GM12878 (cell line): Measurements from ENCODE around the gene UBE3D. TPM values are rescaled to one million over a fixed set of nuclear protein-coding genes. Genes with fewer than 3 reads are reported as not detected.

Source experiments
- ATAC-seq: fragments of 200-7000 bp; cut with Tn5 transposase; 3 replicates; pipeline ENCODE4 v1.9.1; 2020; ENCODE audit warnings: mild to moderate bottlenecking, moderate library complexity
- BruUV-seq: library from RNA; stranded (reverse); fragments of 400-500 nt; replicated peaks from 2 replicates; lab custom pipeline; 2021; lab: Mats Ljungman, UMichigan
- CTCF ChIA-PET: fragments of 300-600 bp; sonication (Branson Sonifier 250); formaldehyde crosslinking; extraction: SDS; loops from one replicate; lab custom pipeline; 2021; ENCODE audit warnings: inconsistent platforms; lab: Yijun Ruan, JAX
- POLR2A ChIA-PET: fragments of 350-600 bp; formaldehyde crosslinking; extraction: SDS; loops from one replicate; lab custom pipeline; 2021; ENCODE audit warnings: inconsistent platforms; lab: Charles Lee
- RAD21 ChIA-PET: fragments of 300-600 bp; sonication (Branson Sonifier 250); formaldehyde crosslinking; loops from one replicate; lab custom pipeline; 2023; ENCODE audit warnings: antibody characterized with exemption; ENCODE audit not compliant: unreplicated experiment; lab: Charles Lee
- SMC1A ChIA-PET: fragments of 300-600 bp; sonication (Branson Sonifier 250); formaldehyde crosslinking; loops from one replicate; lab custom pipeline; 2023; ENCODE audit not compliant: unreplicated experiment, uncharacterized antibody; lab: Charles Lee
- DNase-seq: peaks from one replicate; pipeline ENCODE4 v3.0.0-alpha.2; 2011; ENCODE audit warnings: low read depth, low spot score
- FAIRE-seq: peaks from 3 replicates; lab custom pipeline; 2011; peaks lifted over from hg19 to GRCh38; lab: Jason Lieb, UNC
- H2AFZ ChIP-seq: 2 replicates; pipeline ENCODE4 v1.6.0; 2011; ENCODE audit warnings: low read depth, low read length, control low read depth; ENCODE audit not compliant: control insufficient read depth
- H3K27ac ChIP-seq: 2 replicates; pipeline ENCODE4 v1.5.1; 2011; ENCODE audit warnings: control low read depth; ENCODE audit not compliant: control insufficient read depth, insufficient read depth
- H3K27me3 ChIP-seq, 2 experiments: replicated peaks in 1 of 2; 2 replicates each; pipeline versions ENCODE4 v1.6.0 to v1.6.1; 2011; ENCODE audit warnings: low read length in 1 of 2; ENCODE audit not compliant: control insufficient read depth in 2 of 2, insufficient read depth in 2 of 2
- H3K36me3 ChIP-seq, 2 experiments: 2 replicates each; pipeline ENCODE4 v1.5.1; 2011; ENCODE audit warnings: low read length in 1 of 2; ENCODE audit not compliant: control insufficient read depth in 2 of 2, insufficient read depth in 2 of 2
- H3K4me1 ChIP-seq: 2 replicates; pipeline ENCODE4 v1.6.1; 2011; ENCODE audit warnings: mild to moderate bottlenecking, low read length, moderate library complexity, mixed read lengths; ENCODE audit not compliant: control insufficient read depth, insufficient read depth
- H3K4me2 ChIP-seq: 2 replicates; pipeline ENCODE4 v1.6.0; 2011; ENCODE audit warnings: control low read depth; ENCODE audit not compliant: control insufficient read depth, insufficient read depth
- H3K4me3 ChIP-seq: fragments of 200-600 bp; sonication (generic); 2 replicates; pipeline ENCODE4 v1.5.1; 2016
- H3K79me2 ChIP-seq: 2 replicates; pipeline ENCODE4 v1.6.0; 2011; ENCODE audit warnings: low read length; ENCODE audit not compliant: control insufficient read depth, insufficient read depth
- H3K9ac ChIP-seq: 2 replicates; pipeline ENCODE4 v1.8.0; 2011; ENCODE audit warnings: low read length, control low read depth, mixed read lengths; ENCODE audit not compliant: control insufficient read depth, insufficient read depth
- H3K9me3 ChIP-seq: replicated peaks from 3 replicates; pipeline ENCODE4 v1.5.1; 2011; ENCODE audit warnings: mild to moderate bottlenecking, low read length; ENCODE audit not compliant: control insufficient read depth, insufficient read depth
- H4K20me1 ChIP-seq: 2 replicates; pipeline ENCODE4 v1.6.0; 2011; ENCODE audit not compliant: control insufficient read depth, insufficient read depth
- BCLAF1 ChIP-seq: fragments of 450-650 bp; IDR thresholded peaks from 2 replicates; pipeline ENCODE4 v1.6.1; 2017; ENCODE audit warnings: antibody characterized with exemption, mild to moderate bottlenecking, moderate library complexity
- CEBPB ChIP-seq, 2 experiments: fragments of 150-350 bp in 1 of 2; IDR thresholded peaks; 2 replicates each; pipeline ENCODE4 v1.6.1; 2012 to 2014; ENCODE audit warnings: low read depth in 2 of 2, low read length in 2 of 2, borderline replicate concordance in 1 of 2, inconsistent platforms in 1 of 2
- EZH2 ChIP-seq: IDR thresholded peaks from 2 replicates; pipeline ENCODE4 v1.6.1; 2012; ENCODE audit warnings: low read depth, mild to moderate bottlenecking, control low read depth, inconsistent platforms, low read length, borderline replicate concordance; ENCODE audit not compliant: control insufficient read depth
- GABPA ChIP-seq: IDR thresholded peaks from 2 replicates; pipeline ENCODE4 v1.6.1; 2014; ENCODE audit warnings: antibody characterized with exemption, low read depth, mild to moderate bottlenecking, inconsistent platforms
- HCFC1 ChIP-seq: fragments of 150-350 bp; IDR thresholded peaks from 2 replicates; pipeline ENCODE4 v1.6.1; 2014; ENCODE audit warnings: low read length
- PBX3 ChIP-seq: IDR thresholded peaks from 2 replicates; pipeline ENCODE4 v1.6.1; 2011; ENCODE audit warnings: mild to moderate bottlenecking, low read depth, low read length, moderate library complexity; ENCODE audit not compliant: insufficient replicate concordance
- RELB ChIP-seq: fragments of 450-650 bp; IDR thresholded peaks from 2 replicates; pipeline ENCODE4 v1.6.1; 2017; ENCODE audit warnings: low read depth, mild to moderate bottlenecking, moderate library complexity
- SREBF2 ChIP-seq: IDR thresholded peaks from 2 replicates; pipeline ENCODE4 v1.6.1; 2012; ENCODE audit warnings: mild to moderate bottlenecking, low read length
- STAT1 ChIP-seq: fragments of 450-650 bp; conservative IDR thresholded peaks from 2 replicates; pipeline ENCODE4 v1.6.1; 2014; ENCODE audit warnings: antibody characterized with exemption, mild to moderate bottlenecking
- ZBED1 ChIP-seq: IDR thresholded peaks from 2 replicates; pipeline ENCODE4 v1.6.1; 2016; ENCODE audit warnings: borderline replicate concordance
- in situ Hi-C: fragments of 300-500 bp; cut with MboI; formaldehyde crosslinking; loops from 9 replicates; pipeline ENCODE4 v1.14.3; 2018; ENCODE audit warnings: mixed read lengths
- intact Hi-C: fragments of 100-400 bp; cut with micrococcal nuclease; formaldehyde crosslinking; loops from one replicate; pipeline ENCODE4 v1.14.2; 2022; ENCODE audit not compliant: unreplicated experiment
- polyA plus RNA-seq, 11 experiments: library from polyadenylated mRNA; depleted of rRNA in 4 of 11; unstranded in 6 of 11; stranded (reverse) in 5 of 11; fragments of >200 nt; fragmentation: Nextera tagmentation in 4 of 11; fragmentation: Illumina TruSeq in 1 of 11; extraction: Ambion mirVana in 4 of 11; extraction: Trizol in 1 of 11; gene quantifications; 1 replicate in 1 of 11; 2 replicates in 10 of 11; pipeline versions ENCODE4 v1.2.1 to v1.2.3, GENCODE V29; 2011 to 2016; ENCODE audit warnings: inconsistent platforms in 2 of 11, missing spikeins in 2 of 11, low read depth in 1 of 11
- total RNA-seq, 4 experiments: library from RNA; depleted of rRNA in 3 of 4; stranded (reverse); fragments of >200 nt in 3 of 4; fragmentation: Illumina TruSeq in 1 of 4; extraction: Trizol in 1 of 4; gene quantifications; 2 replicates each; pipeline versions ENCODE4 v1.2.1 to v1.2.3, GENCODE V29; 2013 to 2021

The UBE3D gene
- total and polyA plus RNA-seq, 10 of the 15 experiments (the other 5 are each of a cell fraction or from before 2014, with no cell fraction given), result 4.3 to 9.0 (median 7.5) TPM

GRCh38 chr6:82989736-82990290, 75.8 kb downstream of the UBE3D start:
- Histone ChIP-seq H3K79me2 (no peaks in the 10 kb centered on the region), H4K20me1 (no peaks in the 10 kb centered on the region), H3K4me3 (no peak overlapping the region), H3K9ac (no peak overlapping the region), H3K9me3 (no peaks in the 10 kb centered on the region), H3K27me3 (no peaks in the 10 kb centered on the region), H3K36me3 (no peaks in the 10 kb centered on the region), H3K27ac (no peak overlapping the region), H3K4me1 (no peaks in the 10 kb centered on the region), H2AFZ (no peak overlapping the region), H3K4me2 (no peak overlapping the region)
- BruUV-seq, result no TSS peak
- TF ChIP-seq PBX3, result no peak
- no peak for TF ChIP-seq BCLAF1
- TF ChIP-seq SREBF2, result no peak
- no peak for TF ChIP-seq ZBED1
- no peak for TF ChIP-seq RELB
- TF ChIP-seq STAT1, result no peak
- TF ChIP-seq HCFC1, result no peak
- no peak for TF ChIP-seq GABPA
- TF ChIP-seq EZH2, result no peak
- TF ChIP-seq CEBPB (IDR thresholded peaks at IDR 0.05; ENCODE audit: borderline replicate concordance in 1 of 2, low read depth in 2 of 2, low read length in 2 of 2), result no peak
- no peak for DNase-seq
- intact Hi-C loops, result no loop called here
- ChIA-PET CTCF (no interaction called here), SMC1A (interaction anchor here (1.5 kb wide), 1 partner anchor 12 kb away, joined by 5 read pairs; no protein-coding TSS in a partner anchor), RAD21 (no interaction called here), POLR2A (no interaction called here)
- no peak for FAIRE-seq
- in situ Hi-C loops, result no loop called here
- ATAC-seq, result no peak
